NOMO-1 (cell line): ENCODE measurements around the gene C2orf68.
A peak's percentile ranks its signal among the peaks of the same experiment; 100 is the strongest.
"Not testable (repeated sequence)": the region's sequence is repeated elsewhere in the genome, so short reads cannot be mapped to it uniquely, and the experiment has no call there.

Experiments
- DNase-seq, 2 experiments: peaks; one replicate each; lab custom pipeline; 2025; ENCODE audit not compliant: unreplicated experiment in 2 of 2; lab: John Stamatoyannopoulos, UW

C2orf68 gene

DNA sequence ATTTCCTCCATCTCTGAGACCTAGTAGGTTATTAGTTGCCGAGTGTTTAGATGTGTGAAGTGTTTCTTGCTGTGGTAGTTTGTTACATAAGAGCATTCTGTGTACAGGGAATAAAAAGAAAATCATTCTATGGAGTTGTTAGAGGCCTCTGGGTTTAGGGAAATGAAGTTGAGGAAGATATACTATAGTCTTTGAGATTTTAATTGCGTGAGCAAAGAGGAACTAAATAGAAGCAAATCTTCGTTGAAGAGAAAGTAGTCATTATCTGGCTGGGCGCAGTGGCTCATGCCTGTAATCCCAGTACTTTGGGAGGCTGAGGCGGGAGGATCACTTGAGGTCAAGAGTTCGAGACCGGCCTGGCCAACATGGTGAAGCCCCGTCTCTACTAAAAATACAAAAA, 23.1 kb upstream of the C2orf68 start:
- DNase-seq = peak in 1 of 2 experiments; percentile 45

DNA sequence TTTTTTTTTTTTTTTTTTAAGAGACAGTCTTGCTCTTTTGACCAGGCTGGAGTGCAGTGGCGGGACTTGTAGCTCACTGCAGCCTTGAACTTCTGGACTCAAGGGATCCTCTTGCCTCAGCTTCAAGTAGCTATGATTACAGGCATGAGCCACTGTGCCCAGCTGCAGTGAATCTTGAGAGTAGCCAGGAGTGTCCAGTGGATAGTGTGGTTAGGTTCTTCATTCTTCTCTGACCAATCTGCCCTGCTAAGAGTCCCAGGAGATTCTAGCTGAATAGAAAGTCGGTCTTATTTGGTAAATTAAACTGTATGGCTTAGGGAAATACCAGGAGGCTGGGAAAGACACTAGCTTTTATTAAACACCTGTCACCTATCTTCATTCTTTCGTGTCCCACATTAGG, 19.4 kb upstream of the C2orf68 start:
- DNase-seq = no peak

DNA sequence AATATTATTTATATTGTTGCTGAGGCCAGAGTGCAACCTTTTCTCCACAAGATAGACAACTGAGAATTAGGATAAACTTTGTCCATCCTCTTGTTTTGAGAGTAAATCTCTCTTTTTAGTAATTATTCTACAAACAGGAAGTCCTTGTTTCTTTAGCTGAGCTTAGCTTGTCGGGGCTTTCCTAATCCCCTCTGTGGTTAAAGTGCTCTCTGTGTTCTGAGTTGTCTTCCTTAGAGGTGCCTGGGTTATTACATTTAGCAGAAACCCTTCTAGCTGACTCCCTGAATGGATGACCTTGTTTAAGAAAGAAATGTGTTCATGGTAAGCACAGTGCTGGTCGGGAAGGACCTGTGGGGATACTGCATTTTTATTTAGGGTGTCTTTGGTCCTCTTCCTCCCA, 16.8 kb upstream of the C2orf68 start:
- no peak for DNase-seq

DNA sequence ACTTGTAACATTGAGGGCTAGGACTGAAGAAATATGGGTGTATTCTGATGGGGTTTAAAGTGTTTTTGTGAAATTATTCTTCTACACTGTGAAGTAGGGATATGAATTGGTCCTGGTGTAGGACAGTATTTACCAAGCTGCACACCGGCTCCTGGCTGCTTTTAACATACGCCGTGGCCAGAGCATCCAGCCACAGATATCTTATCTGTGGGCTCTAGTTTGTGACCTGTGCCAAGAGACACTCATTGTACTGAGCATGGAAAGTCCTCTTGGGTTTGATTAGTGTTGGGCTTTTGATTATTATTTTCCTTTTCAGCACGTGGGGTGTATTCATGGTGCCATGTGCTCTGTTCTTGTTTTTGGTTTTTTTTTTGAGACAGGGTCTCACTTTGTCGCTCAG, 12.1 kb upstream of the C2orf68 start:
- DNase-seq = no peak

DNA sequence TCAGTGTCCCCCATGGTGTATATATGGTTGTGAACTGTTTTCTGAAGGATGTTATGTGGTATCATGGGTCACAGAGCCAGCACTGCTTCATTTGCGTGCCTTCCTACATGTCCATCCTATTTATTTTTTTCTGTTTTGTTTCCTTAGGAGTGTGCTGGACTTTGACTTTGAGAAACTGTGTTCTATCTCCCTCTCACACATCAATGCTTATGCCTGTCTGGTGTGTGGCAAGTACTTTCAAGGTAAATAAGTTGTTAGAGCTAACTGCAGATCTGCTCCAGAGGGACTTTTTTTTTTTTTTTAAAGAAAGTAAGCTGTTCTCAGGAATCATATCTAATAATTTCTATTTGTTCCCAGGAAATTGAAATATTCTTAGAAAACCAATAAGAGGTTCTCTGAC, 9.5 kb upstream of the C2orf68 start:
- no peak for DNase-seq

DNA sequence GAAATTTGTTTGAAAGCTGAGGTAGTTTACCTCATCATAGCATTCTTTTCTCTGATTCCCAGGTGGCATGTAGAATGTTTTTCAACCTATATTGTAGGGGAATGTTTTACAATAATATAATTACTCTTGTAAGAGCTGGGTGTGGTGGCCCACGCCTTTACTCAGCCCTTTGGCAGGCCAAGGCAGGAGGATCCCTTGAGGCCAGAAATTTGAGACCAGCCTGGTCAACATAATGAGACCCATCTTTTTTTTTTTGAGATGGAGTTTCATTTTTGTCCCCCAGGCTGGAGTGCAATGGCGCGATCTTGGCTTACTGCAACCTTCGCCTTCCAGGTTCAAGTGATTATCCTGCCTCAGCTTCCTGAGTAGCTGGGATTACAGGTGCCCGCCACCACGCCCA, 7.8 kb upstream of the C2orf68 start:
- no peak for DNase-seq

DNA sequence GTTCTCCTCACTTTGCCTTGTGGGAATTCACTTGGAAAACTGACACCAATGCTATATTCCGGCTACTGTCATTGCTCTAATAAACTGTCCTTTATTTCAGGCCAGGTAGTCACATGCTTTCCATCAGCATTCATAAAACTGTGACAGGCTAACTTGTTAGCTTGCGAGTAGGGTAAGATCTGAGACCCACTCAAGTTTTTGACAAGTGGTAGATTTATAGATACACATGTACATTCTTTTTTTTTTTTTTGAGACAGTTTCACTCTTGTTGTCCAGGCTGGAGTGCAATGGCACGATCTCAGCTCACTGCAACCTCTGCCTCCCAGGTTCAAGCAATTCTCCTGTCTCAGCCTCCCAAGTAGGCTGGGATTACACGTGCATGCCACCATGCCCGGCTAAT, 5.9 kb upstream of the C2orf68 start:
- not testable (repeated sequence) for DNase-seq

DNA sequence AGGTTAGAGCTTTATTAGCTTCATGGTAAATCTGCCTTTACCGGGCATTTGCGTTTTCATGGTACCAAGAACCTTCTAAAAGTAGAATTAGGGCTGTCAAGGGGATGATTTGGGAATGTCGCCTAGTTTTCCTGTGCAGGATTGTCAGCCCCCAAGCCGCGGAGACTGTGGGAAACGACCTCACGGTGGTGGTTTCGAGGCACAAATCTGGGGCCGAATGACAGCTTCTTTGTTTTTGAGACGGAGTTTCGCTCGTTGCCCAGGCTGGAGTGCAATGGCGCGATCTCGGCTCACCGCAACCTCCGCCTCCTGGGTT, 3.5 kb upstream of the C2orf68 start:
- no peak for DNase-seq

DNA sequence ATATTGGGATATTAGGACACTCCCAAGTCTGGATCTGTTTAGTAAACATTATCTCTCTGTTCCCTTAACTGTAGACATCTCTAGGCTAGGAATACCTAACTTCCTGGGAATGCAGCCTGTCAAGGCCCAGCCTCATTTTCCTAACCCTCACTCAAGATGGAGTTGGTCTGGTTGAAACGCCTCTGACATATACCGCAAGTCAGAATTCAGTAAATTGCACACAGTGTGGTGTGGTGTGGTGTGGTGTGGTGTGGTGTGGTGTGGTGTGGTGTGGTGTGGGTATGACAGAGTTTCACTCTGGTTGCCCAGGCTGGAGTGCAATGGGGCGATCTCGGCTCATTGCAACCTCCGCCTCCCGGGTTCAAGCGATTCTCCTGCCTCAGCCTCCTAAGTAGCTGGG, 2.9 kb upstream of the C2orf68 start:
- DNase-seq = not testable (repeated sequence)

DNA sequence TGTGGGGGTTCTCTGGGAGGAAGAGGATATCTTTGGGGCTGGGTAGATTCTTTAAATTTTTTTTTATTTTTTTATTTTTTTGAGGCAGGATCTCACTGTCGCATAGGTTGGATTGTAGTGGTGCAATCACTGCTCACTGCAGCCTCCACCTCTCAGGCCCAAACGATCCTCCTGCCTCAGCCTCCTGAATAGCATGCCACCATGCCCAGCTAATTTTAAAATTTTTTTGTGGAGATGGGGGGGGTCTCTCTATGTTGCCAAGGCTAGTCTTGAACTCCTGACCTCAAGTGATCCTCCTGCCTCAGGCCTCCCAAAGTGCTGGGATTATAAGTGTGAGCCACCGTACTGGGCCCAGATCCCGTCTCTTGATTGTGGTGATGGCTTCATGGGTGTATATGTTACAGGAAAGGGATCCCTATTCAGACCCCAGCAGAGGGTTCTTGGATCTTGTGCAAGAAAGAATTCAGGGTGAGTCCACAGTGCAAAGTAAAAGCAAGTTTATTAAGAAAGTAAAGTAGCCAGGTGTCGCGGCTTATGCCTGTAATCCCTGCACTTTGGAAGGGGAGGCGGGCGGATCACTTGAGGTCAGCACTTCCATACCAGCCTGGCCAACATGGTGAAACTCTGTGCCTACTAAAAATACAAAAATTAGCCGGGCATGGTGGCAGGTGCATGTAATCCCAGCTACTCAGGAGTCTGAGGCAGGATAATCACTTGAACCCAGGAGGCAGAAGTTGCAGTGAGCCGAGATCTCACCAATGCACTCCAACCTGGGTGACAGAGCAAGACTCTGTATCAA, 2.0 kb upstream of the C2orf68 start:
- DNase-seq = no peak

DNA sequence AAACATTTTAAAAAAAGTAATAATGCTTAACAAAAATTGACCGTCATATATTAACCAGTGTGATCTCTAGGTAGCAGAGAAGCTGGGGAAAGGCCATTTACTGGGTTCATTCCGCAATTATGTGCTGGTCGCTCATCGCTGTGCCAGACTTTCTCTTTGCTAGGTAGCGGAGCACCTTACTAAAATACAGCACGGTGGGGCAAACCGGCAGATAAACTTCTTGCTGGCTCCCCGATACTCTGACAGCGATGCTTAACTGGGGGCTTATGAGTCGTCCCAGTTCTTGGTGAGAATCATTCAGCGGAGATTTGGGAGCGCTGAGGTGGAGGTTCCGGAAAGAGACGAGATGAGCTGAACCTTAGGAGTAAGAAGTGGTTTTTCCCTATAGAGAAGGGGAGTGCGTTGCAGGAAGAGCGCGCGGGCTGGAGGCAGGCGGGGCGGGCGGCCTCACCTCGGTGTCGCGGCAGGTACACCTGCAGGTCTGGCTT, 605 bp downstream of the C2orf68 start:
- no peak for DNase-seq

DNA sequence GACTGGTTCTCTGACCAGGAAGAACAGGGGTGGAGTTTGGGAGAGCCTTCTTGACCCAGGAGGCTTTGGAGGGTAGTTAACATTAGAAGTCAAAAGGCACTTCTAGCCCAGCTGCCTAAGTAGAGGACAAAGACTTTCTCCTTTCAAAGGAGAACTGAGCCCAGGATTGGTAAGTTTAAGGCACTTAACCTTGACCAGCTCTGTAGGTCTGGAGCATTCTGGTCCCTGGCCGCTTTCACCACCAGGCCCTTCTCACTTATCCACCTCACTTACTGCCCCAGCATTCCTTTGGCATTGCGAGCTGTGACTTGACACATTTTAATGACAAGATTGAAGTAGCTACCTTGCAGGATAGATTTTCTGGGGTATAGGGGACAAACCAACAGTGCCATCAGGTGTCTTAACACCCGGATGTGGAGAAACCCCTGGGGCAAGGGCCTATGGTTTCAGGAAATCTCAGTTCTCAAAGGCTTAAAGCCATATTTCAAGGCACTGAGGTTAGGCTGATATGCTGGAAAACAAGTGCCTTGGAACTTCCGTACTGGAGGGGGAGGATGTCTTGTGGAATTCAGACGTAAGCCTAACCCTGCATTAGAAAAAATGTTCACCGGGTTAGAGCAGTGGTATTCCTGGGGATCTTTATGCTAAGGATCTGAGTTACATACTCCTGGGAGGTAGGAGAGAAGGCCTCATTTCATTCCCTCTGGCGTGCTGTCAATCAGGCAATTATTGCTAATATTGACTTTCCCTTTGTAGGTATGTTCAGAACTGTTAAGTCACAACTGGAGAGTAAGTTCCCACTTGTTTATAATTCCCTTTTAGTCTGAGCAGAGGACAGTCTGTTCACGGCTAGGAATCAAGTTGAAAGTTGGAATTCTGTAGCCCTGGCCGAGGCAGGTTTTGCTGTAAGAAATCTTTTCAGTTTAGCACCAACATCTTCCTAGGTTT, 4.3 kb downstream of the C2orf68 start:
- DNase-seq = no peak

DNA sequence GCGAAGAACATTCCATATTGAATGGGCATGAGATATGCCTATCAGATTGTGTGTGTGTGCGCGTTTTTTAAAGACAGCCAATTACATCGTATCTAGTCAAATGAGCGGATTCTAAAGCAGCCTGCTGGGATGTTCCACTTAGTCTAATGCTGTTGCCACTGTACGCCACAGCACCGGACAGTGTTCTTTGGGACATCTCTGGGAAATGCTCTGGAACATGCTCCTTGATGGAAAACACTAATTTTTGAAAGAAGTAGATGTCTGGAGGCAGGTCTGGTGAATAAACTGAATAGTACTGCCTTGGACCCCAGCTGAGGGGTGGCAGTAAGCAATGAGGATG, 5.8 kb downstream of the C2orf68 start:
- DNase-seq = no peak

DNA sequence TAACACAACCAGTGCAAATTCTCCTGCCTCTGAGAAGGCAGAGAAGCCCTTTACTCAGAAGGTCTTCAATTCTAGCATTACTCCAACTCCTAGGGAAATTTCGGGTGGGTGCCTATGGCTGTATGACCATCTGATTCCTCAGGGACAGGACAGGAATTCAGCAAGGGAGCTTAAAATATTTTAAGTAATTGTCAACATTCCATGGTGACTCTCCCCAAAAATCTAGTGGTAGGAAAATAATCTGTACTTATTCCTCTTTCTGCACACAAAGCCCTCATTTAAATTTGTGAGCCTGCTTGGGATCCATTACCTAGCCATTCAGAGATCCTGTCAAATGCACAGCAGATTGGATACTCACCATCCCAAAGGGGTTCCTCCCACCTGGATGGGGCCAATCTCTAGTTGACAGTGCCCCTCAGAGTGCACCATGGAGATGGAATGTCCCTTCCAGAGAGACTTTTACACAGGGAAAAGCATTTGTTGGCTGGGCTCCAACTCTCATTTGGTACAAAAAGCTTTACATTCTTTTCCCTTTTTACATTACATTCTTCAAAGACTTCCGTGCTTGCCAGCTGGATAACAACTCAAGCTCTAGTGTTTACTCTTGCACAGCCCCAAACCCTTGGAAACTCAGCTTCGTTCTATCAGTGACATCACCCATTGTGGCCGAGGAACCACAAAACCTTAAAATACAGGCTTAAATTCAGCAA, 6.3 kb downstream of the C2orf68 start:
- DNase-seq = no peak

DNA sequence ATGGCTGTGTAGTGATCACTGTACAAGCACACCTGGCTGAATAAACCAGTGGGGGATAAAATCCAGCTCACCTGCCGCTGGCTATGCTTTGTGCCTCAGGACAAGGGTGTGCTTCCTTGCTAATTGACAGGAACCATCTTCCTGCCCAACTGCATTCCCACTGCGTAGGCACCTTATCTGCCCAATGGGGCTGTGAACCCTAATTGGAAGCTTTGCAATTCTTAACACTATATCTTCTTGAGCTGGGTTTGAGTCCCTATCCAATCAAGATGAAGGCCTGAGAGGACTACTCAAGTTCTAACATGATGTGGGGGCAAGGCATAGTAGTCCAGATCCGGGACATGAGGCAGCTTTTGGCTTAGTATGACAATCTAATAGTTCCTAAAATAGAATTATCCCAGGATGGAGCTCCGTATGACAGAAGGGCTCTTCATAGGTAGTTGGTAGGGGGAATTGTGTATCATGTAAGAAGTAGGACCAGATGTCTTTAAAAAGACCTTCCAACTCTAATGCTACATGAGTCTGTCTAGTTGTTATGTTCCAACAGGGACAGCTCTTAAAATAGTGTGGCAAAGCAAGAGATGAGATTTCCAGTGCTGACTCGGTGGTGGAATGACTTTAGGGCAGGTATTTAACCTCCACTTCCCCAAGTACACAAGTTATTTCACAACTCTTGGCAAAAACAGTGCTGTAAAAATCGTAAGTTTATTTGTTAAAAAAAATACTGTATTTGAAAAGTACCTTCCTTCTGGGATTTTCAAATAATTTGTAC, 7.1 kb downstream of the C2orf68 start:
- no peak for DNase-seq

DNA sequence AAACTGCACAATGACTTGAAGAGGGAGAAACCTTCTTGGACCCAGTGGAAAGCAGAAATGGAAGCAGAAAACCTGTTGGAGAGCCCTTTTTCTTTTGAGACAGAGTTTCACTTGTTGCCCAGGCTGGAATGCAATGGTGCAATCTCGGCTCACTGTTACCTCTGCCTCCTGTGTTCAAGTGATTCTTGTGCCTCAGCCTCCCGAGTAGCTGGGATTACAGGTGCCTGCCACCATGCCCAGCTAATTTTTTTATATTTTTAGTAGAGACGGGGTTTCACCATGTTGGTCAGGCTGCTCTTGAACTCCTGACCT, 7.8 kb downstream of the C2orf68 start:
- DNase-seq = not testable (repeated sequence)

DNA sequence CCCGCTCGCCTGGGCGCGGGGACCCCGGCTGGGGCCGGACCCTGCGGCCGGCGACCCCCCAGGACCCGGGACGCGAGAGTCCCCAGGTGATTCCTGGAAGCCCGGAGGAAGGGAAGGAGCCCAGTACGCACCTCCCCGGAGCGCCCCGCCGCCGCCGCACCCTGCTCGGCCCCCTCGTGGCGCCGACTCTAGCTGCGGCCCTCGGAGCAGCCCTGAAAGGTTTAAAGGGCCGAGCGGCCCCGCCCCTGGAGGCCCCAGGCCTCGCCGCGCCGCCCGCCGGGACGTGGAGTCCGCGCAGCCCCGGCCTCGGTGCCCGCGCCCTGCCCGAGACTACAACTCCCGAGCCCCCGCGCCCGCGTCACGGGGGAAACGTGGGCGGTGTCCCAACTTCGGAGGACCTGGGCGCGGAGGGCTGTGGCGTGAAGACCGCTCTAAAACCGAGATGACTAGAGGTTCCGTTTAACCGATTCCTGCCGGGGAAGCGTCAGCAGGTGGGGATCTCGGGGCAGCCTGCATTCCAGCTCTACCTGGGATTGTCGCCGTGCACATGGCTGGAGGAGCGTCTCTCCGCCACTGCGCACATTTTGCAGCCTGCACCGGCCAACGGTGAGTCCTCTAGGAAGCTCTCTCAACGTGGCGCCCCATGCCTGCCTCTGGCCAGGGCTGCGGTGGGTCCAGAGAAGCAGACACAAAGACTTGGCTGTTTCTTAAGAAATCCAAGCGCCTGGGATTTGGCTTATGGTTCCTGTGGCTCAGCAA, 9.2 kb downstream of the C2orf68 start, which contains the start of gene TMEM150A:
TSS of gene TMEM150A (minus strand) at position 223 of the 759 bp plus-strand sequence. CDS start 750 bp downstream, outside the sequence.
- DNase-seq = peak; percentile 92 to 94

DNA sequence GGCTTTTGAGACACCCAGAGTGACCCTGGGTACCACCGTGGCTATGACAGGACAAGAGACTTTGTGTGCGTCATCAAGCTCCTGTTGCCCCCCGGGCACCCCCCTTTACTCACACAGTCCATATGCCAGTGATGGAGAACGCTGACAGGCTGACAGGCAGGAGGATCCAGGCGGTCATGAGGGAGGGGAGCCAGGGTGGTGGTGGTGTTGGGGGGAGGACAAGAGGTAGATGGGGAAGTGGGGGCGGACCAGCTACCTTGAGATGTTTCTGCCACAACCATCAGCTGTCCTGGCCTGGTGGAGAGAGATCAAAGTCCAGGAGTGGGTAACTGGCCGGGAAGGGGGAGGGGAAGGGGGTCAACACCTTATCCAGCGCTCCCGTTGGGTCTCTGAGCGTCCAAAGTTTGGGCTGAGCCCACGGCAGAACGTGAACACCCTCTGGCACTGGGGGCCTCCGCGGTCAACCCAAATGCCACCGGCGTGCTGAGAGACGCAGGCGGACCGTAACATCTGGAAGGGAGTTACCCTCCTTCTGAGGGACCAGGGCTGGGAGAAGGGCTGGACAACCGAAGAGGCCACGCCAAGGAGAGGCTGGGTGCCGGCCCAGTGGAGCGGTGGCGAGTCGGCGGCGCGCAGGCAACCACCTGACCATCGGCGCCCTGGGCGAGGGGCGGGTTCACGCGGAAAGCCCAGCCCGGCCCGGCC, 9.9 kb downstream of the C2orf68 start:
- DNase-seq = peak in 1 of 2 experiments; percentile 38
